ENCODE results near the gene ZNF48.

The ZNF48 gene

DNA sequence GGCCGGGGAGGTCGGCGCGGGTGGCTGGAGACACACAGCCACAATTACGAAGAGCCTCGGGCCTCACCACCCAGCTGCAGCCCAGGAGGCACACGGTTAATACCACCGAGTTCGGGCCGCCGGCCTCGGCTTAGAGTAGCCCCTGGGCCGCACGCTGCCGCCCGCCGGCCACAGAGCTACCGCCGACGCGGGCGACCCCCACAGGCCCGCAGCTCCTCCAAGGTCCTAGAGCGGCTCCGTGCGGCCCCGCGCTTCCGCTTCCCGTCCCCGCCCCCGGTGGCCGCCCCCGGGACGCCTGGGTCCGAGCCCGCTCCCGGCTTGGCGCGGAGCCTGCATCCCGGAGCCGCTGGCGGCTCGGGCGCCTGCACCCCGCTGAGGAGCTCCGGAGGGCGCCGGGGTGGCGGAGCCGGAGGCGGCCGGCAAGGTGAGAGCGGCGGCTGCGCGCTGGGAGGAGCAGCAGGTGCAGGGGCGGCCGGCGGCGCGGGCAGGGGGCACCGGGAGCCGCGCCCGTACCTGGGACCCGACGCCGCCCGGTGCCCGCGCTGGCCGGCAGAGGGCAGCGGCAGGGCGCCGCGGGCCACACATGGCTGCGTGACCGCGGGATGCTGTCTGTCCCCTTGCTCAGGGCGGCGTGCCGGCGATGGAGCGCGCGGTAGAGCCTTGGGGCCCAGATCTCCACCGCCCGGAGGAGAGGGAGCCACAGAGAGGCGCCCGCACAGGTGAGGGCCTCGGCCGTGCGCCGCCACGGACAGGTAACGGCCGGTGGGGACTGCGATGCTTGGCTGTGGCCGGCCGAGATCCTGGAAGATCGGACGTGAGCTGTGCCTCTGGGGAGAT, at the start of gene ZNF48:
ZNF48 (plus strand) TSS at position 266 of the 837 bp plus-strand sequence; CDS start at position 641, 375 bp downstream.
- DNase-seq (ENCODE audit: low read depth) = peak; percentile 92
- peak; percentile 69; the same call in 1 of the 2 replicates for TF ChIP-seq MYC (IDR thresholded peaks at IDR 0.05; ENCODE audit: low read depth, low read length)
- TF ChIP-seq, protein P1, sequence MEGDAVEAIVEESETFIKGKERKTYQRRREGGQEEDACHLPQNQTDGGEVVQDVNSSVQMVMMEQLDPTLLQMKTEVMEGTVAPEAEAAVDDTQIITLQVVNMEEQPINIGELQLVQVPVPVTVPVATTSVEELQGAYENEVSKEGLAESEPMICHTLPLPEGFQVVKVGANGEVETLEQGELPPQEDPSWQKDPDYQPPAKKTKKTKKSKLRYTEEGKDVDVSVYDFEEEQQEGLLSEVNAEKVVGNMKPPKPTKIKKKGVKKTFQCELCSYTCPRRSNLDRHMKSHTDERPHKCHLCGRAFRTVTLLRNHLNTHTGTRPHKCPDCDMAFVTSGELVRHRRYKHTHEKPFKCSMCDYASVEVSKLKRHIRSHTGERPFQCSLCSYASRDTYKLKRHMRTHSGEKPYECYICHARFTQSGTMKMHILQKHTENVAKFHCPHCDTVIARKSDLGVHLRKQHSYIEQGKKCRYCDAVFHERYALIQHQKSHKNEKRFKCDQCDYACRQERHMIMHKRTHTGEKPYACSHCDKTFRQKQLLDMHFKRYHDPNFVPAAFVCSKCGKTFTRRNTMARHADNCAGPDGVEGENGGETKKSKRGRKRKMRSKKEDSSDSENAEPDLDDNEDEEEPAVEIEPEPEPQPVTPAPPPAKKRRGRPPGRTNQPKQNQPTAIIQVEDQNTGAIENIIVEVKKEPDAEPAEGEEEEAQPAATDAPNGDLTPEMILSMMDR (IDR thresholded peaks at IDR 0.05; ENCODE audit: low read depth, low read length) = peak; percentile 15
- TF ChIP-seq, protein P2, sequence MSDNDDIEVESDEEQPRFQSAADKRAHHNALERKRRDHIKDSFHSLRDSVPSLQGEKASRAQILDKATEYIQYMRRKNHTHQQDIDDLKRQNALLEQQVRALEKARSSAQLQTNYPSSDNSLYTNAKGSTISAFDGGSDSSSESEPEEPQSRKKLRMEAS (IDR thresholded peaks at IDR 0.05; ENCODE audit: low read depth, low read length) = peak; percentile 78
- TF ChIP-seq POLR2A (IDR thresholded peaks at IDR 0.05; ENCODE audit: extremely low read depth, insufficient read length) = peak; percentile 57
- H3K4me3 ChIP-seq (ENCODE audit: low read depth, low read length) = peak within 1 kb of the TSS; percentile 75

DNA sequence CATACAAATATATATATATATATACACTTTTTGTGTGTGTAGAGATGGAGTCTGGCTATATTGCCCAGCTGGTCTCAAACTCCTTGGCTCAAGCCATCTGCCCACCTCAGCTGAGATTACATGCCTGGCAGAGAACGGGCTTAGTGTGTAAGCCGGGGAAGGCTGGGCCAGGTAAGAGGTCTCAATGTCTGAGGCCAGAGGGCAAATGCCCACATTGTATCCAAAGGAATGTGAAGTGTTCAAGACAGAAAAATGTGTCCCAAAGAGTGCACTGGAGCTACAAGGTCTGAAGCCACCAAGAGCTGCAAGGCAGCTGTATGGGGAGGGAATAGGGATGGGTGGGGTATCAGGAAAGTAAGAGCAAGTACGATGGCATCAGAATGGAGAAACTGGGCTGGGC, 48.9 kb upstream of the ZNF48 start:
- TF ChIP-seq, protein P2 (IDR thresholded peaks at IDR 0.05; ENCODE audit: low read depth, low read length) = no peak
- no peak for TF ChIP-seq POLR2A (IDR thresholded peaks at IDR 0.05; ENCODE audit: extremely low read depth, insufficient read length)
- TF ChIP-seq MYC (IDR thresholded peaks at IDR 0.05; ENCODE audit: low read depth, low read length) = no peak
- TF ChIP-seq, protein P1 (IDR thresholded peaks at IDR 0.05; ENCODE audit: low read depth, low read length) = no peak
- H3K4me3 ChIP-seq (ENCODE audit: low read depth, low read length) = no peak overlapping the region
- no peak for DNase-seq (ENCODE audit: low read depth)

DNA sequence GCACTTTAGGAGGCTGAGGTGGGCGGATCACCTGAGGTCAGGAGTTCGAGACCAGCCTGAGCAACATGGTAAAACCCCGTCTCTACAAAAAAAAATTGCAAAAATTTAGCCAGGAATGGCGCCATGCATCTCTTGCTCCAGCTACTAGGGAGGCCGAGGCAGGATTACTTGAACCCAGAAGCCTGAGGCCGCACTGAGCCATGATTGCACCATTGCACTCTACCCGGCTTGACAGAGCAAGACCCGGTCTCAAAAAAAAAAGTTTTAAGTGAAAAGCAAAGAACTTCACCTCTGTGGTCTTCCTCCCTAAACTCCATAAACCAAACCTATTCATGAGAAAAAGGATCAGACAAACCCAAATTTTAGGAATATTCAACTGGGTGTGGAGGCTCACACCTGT, 47.1 kb upstream of the ZNF48 start:
- no peak for DNase-seq (ENCODE audit: low read depth)
- TF ChIP-seq MYC (IDR thresholded peaks at IDR 0.05; ENCODE audit: low read depth, low read length) (no peak), POLR2A (IDR thresholded peaks at IDR 0.05; ENCODE audit: extremely low read depth, insufficient read length) (no peak)
- TF ChIP-seq, protein P2 (IDR thresholded peaks at IDR 0.05; ENCODE audit: low read depth, low read length) = no peak
- TF ChIP-seq, protein P1 (IDR thresholded peaks at IDR 0.05; ENCODE audit: low read depth, low read length) = no peak
- no peak overlapping the region for H3K4me3 ChIP-seq (ENCODE audit: low read depth, low read length)

DNA sequence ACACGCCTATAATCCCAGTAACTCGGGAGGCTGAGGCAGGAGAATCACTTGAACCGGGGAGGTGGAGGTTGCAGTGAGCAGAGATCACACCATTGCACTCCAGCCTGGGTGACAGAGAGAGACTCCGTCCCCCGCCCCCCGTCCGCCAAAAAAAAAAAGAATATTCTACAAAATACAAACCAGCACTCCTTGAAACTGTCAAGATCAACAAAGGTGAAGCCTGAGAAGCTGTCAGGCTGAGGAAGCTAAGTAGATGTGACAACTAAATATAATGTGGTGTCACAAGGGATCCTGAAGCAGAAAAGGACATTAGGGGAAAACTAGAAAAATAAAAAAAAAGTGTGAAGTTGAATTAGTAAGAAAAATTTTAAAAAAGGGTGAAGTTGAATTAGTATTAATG, 46.3 kb upstream of the ZNF48 start:
- TF ChIP-seq, protein P2 (IDR thresholded peaks at IDR 0.05; ENCODE audit: low read depth, low read length) = no peak
- TF ChIP-seq MYC (IDR thresholded peaks at IDR 0.05; ENCODE audit: low read depth, low read length) (no peak), POLR2A (IDR thresholded peaks at IDR 0.05; ENCODE audit: extremely low read depth, insufficient read length) (no peak)
- TF ChIP-seq, protein P1 (IDR thresholded peaks at IDR 0.05; ENCODE audit: low read depth, low read length) = no peak
- DNase-seq (ENCODE audit: low read depth) = no peak
- H3K4me3 ChIP-seq (ENCODE audit: low read depth, low read length) = no peak overlapping the region

DNA sequence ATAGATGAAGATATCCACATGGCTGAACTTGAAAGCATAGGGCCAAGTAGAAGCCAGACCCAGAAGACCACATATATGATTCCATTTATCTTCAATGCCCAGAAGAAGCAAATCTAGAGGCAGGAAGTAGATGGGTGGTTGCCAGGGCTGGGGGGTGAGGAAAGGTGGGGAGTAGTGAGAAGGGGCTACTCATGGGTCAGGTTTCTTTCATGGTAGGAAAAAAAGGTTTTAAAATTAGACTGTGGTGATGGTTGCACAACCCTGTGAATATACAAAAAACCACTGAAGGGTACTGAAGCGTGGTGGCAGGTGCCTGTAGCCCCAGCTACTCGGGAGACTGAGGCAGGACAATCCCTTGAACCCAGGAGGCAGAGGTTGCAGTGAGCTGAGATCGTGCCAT, 45.5 kb upstream of the ZNF48 start:
- TF ChIP-seq, protein P2 (IDR thresholded peaks at IDR 0.05; ENCODE audit: low read depth, low read length) = no peak
- no peak for TF ChIP-seq POLR2A (IDR thresholded peaks at IDR 0.05; ENCODE audit: extremely low read depth, insufficient read length)
- H3K4me3 ChIP-seq (ENCODE audit: low read depth, low read length) = no peak overlapping the region
- peak; percentile 47 for DNase-seq (ENCODE audit: low read depth)

Data from NB4 (cell line).